ENCODE measurements around the gene ABHD17A. TPM values are rescaled to one million over a fixed set of nuclear protein-coding genes. Genes with fewer than 3 reads are reported as not detected.
A peak's percentile ranks its signal among the peaks of the same experiment; 100 is the strongest.
"Not testable (repeated sequence)": the region's sequence is repeated elsewhere in the genome, so short reads cannot be mapped to it uniquely, and the experiment has no call there.

Gene ABHD17A
- total and polyA plus RNA-seq, 2 donors (not counting 1 experiment from before 2014, with no cell fraction given): 63.1 to 134 TPM

DNA sequence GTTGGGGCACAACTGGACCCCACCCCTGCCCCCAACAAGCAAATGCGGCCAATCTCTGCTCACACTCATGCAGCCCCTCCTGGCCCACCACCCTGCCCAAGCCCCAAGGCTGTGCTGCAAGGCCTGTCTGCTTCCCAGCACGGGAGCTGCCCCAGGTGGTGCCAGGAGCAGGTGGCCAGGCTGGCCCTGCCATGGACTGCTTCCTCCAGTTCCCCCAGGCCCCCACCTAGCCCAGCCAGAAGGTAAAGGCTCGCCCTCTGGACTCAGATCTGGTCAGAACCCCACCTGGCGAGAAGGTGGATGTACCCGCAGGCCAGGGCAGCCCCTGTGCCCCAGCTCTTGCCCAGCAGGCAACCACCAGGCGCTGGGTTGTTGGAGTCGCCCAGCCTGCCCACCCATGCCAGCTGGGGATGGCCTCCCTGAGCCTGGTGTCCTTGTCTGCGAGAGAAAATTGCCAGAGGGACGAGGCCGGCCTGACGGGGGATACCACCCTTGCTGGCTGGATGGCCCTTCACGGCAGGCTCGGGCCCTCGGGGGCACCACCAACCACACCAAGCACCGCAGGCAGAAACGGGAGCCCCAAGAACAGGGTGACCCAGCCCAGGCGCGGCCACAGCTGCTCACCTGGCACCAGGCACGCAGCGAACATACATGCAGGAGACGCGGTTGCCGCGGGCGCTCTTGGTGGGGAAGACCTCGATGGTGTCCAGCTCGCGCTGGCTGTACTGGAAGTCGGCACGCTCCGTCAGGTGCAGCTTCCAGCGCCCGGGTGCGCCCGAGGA lies 4.5 kb downstream of the ABHD17A start:
- Histone ChIP-seq H3K36me3 (replicated peaks in 1 of 2; ENCODE audit: control extremely low read depth in 1 of 2, control insufficient read depth in 1 of 2, extremely low read depth in 1 of 2, insufficient read depth in 2 of 2, low read length in 1 of 2) (peaks cover 0 to 13% of the 10 kb centered on the region in 2 experiments), H3K4me1 (ENCODE audit: control insufficient read depth in 2 of 2, insufficient read depth in 2 of 2, low read length in 2 of 2) (peaks cover 33 to 45% of the 10 kb centered on the region in 2 donors), H3K27me3 (replicated peaks in 1 of 4; ENCODE audit: control extremely low read depth in 1 of 4, control insufficient read depth in 3 of 4, insufficient read depth in 4 of 4, low read length in 3 of 4) (no peaks in the 10 kb centered on the region), H3K79me2 (ENCODE audit: control insufficient read depth, insufficient read depth, low read length) (peaks cover 61% of the 10 kb centered on the region), H3K4me3 (ENCODE audit: control extremely low read depth in 1 of 5, extremely low read depth in 1 of 5, insufficient read depth in 1 of 5, low read depth in 2 of 5, low read length in 4 of 5) (no peak overlapping the region), H3K4me2 (replicated peaks; ENCODE audit: low read depth, low read length, poor library complexity, severe bottlenecking) (no peak overlapping the region), H4K20me1 (ENCODE audit: control insufficient read depth, insufficient read depth, low read length, poor library complexity, severe bottlenecking) (peaks cover 47% of the 10 kb centered on the region), H2AFZ (ENCODE audit: insufficient read depth, low read depth, low read length, poor library complexity, severe bottlenecking) (no peak overlapping the region), H3K27ac (ENCODE audit: low read length in 2 of 2) (no peak overlapping the region), H3K9ac (ENCODE audit: low read length) (no peak overlapping the region), H3K9me3 (ENCODE audit: control extremely low read depth in 1 of 3, control insufficient read depth in 2 of 3, insufficient read depth in 1 of 3, low read length in 2 of 3) (no peaks in the 10 kb centered on the region)
- Mint-ChIP-seq H3K27me3 (no peaks in the 10 kb centered on the region), H3K9me3 (ENCODE audit: insufficient read depth) (no peaks in the 10 kb centered on the region), H3K4me3 (no peak overlapping the region), H3K27ac (no peak overlapping the region), H3K4me1 (peaks cover 40% of the 10 kb centered on the region)
- WGBS (ENCODE audit: insufficient coverage): 97% methylated on average over 20 of the region's 35 CpGs
- ATAC-seq (ENCODE audit: low read depth) (no peak), DNase-seq (peak; percentile 20)
- POLR2A ChIA-PET: interaction anchor here (0.6 kb wide), 2 partner anchors 22 to 418 kb away, joined by 7 to 12 read pairs; no protein-coding TSS in a partner anchor
- CTCF ChIA-PET: no interaction called here
- intact Hi-C loops (cut with micrococcal nuclease): no loop called here
- TF ChIP-seq, protein P1, sequence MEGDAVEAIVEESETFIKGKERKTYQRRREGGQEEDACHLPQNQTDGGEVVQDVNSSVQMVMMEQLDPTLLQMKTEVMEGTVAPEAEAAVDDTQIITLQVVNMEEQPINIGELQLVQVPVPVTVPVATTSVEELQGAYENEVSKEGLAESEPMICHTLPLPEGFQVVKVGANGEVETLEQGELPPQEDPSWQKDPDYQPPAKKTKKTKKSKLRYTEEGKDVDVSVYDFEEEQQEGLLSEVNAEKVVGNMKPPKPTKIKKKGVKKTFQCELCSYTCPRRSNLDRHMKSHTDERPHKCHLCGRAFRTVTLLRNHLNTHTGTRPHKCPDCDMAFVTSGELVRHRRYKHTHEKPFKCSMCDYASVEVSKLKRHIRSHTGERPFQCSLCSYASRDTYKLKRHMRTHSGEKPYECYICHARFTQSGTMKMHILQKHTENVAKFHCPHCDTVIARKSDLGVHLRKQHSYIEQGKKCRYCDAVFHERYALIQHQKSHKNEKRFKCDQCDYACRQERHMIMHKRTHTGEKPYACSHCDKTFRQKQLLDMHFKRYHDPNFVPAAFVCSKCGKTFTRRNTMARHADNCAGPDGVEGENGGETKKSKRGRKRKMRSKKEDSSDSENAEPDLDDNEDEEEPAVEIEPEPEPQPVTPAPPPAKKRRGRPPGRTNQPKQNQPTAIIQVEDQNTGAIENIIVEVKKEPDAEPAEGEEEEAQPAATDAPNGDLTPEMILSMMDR (IDR thresholded peaks at IDR 0.05): no peak
- TF ChIP-seq EZH2 (IDR thresholded peaks at IDR 0.05; ENCODE audit: borderline replicate concordance, insufficient read depth, low read depth, low read length, poor library complexity, severe bottlenecking): no peak

DNA sequence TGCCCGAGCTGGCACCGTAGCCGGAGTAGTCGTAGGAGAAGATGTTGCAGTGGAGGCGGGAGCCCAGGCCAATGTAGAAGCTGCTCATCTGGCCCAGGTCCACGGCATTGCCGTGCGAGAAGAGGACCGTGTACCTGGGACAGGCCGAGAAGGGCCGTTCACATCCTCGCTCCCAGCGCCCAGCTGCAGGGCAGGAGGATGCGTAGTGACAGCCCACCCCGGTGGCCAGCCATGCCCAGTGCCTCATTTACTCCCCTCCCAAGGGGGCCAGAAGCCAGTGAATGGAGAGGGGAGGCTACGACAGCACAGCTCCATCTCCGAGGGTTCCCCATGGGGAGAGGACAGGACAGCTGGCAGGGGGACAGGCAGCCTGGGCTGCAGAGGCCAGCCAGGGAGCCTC lies 5.3 kb downstream of the ABHD17A start:
- H3K4me1 ChIP-seq (ENCODE audit: control insufficient read depth in 2 of 2, insufficient read depth in 2 of 2, low read length in 2 of 2): peaks cover 32 to 45% of the 10 kb centered on the region in 2 donors
- H2AFZ ChIP-seq (ENCODE audit: insufficient read depth, low read depth, low read length, poor library complexity, severe bottlenecking); ATAC-seq (ENCODE audit: low read depth); H3K9ac ChIP-seq (ENCODE audit: low read length); POLR2A ChIA-PET; H3K4me3 Mint-ChIP-seq; CTCF ChIA-PET; H3K27me3 ChIP-seq (replicated peaks in 1 of 4; ENCODE audit: control extremely low read depth in 1 of 4, control insufficient read depth in 3 of 4, insufficient read depth in 4 of 4, low read length in 3 of 4); H3K9me3 Mint-ChIP-seq (ENCODE audit: insufficient read depth); H3K4me2 ChIP-seq (replicated peaks; ENCODE audit: low read depth, low read length, poor library complexity, severe bottlenecking); H3K27ac Mint-ChIP-seq; H3K4me3 ChIP-seq (ENCODE audit: control extremely low read depth in 1 of 5, extremely low read depth in 1 of 5, insufficient read depth in 1 of 5, low read depth in 2 of 5, low read length in 4 of 5); H3K9me3 ChIP-seq (ENCODE audit: control extremely low read depth in 1 of 3, control insufficient read depth in 2 of 3, insufficient read depth in 1 of 3, low read length in 2 of 3); H3K27me3 Mint-ChIP-seq; H3K27ac ChIP-seq (ENCODE audit: low read length in 2 of 2): not testable (repeated sequence)
- peaks cover 55% of the 10 kb centered on the region for H4K20me1 ChIP-seq (ENCODE audit: control insufficient read depth, insufficient read depth, low read length, poor library complexity, severe bottlenecking)
- H3K36me3 ChIP-seq (replicated peaks in 1 of 2; ENCODE audit: control extremely low read depth in 1 of 2, control insufficient read depth in 1 of 2, extremely low read depth in 1 of 2, insufficient read depth in 2 of 2, low read length in 1 of 2): peaks cover 0 to 13% of the 10 kb centered on the region in 2 experiments
- DNase-seq: peak; percentile 17
- peaks cover 63% of the 10 kb centered on the region for H3K79me2 ChIP-seq (ENCODE audit: control insufficient read depth, insufficient read depth, low read length)
- WGBS (ENCODE audit: insufficient coverage): 92% methylated on average over 13 of the region's 17 CpGs
- H3K4me1 Mint-ChIP-seq: peaks cover 43% of the 10 kb centered on the region
- intact Hi-C loops (cut with micrococcal nuclease): loop anchor here (10.0 kb wide), 1 partner anchor 135 kb away; the partner anchor contains the start of gene BTBD2

DNA sequence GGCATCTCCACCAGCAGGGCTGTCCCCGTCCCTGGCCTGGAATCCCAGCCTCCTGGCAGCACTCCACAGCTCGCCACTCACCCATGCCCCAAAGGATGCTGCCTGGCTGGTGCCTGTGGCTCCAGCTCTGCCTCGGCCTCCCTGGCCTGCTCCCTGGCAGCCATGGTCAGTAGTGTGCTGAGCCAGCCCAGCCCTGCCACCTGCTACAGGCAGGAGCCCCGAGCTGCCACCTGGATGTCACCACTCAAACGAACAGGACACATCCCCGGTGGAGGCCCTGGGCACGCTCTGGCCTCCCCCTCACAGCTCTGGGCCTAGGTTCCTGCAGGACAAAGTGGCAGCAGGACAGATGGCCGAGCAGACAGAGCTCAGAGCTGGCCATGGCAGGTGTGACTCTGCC lies 6.7 kb downstream of the ABHD17A start:
- POLR2A ChIA-PET; H3K4me3 ChIP-seq (ENCODE audit: control extremely low read depth in 1 of 5, extremely low read depth in 1 of 5, insufficient read depth in 1 of 5, low read depth in 2 of 5, low read length in 4 of 5); H3K9me3 Mint-ChIP-seq (ENCODE audit: insufficient read depth); H3K27ac ChIP-seq (ENCODE audit: low read length in 2 of 2); H3K4me3 Mint-ChIP-seq; H3K4me2 ChIP-seq (replicated peaks; ENCODE audit: low read depth, low read length, poor library complexity, severe bottlenecking); H3K9ac ChIP-seq (ENCODE audit: low read length); H3K27me3 ChIP-seq (replicated peaks in 1 of 4; ENCODE audit: control extremely low read depth in 1 of 4, control insufficient read depth in 3 of 4, insufficient read depth in 4 of 4, low read length in 3 of 4); CTCF ChIA-PET; DNase-seq; H3K9me3 ChIP-seq (ENCODE audit: control extremely low read depth in 1 of 3, control insufficient read depth in 2 of 3, insufficient read depth in 1 of 3, low read length in 2 of 3); H3K27me3 Mint-ChIP-seq; H2AFZ ChIP-seq (ENCODE audit: insufficient read depth, low read depth, low read length, poor library complexity, severe bottlenecking); ATAC-seq (ENCODE audit: low read depth): not testable (repeated sequence)
- intact Hi-C loops (cut with micrococcal nuclease): loop anchor here (10.0 kb wide), 1 partner anchor 136 kb away; the partner anchor contains the start of gene BTBD2
- Histone ChIP-seq H3K79me2 (ENCODE audit: control insufficient read depth, insufficient read depth, low read length) (peaks cover 63% of the 10 kb centered on the region), H3K36me3 (replicated peaks in 1 of 2; ENCODE audit: control extremely low read depth in 1 of 2, control insufficient read depth in 1 of 2, extremely low read depth in 1 of 2, insufficient read depth in 2 of 2, low read length in 1 of 2) (peaks cover 0 to 20% of the 10 kb centered on the region in 2 experiments), H4K20me1 (ENCODE audit: control insufficient read depth, insufficient read depth, low read length, poor library complexity, severe bottlenecking) (peaks cover 55% of the 10 kb centered on the region), H3K4me1 (ENCODE audit: control insufficient read depth in 2 of 2, insufficient read depth in 2 of 2, low read length in 2 of 2) (peaks cover 35 to 43% of the 10 kb centered on the region in 2 donors)
- WGBS (ENCODE audit: insufficient coverage): 96% methylated on average over 3 of the region's 8 CpGs
- H3K4me1 Mint-ChIP-seq: peaks cover 44% of the 10 kb centered on the region
- peak overlapping the region; percentile 59 for H3K27ac Mint-ChIP-seq

Measured in B cell (primary cell).